Mesendoderm (in vitro differentiated cells): ENCODE data around the gene KLHDC7A.

Experiments used
- DNase-seq: peaks from one replicate; pipeline ENCODE4 v3.0.0; 2013
- H2AK5ac ChIP-seq: 2 replicates; pipeline ENCODE4 v1.6.1; 2013; ENCODE audit warnings: low read length, inconsistent platforms
- H2BK120ac ChIP-seq: 2 replicates; pipeline ENCODE4 v1.6.1; 2013; ENCODE audit warnings: low read depth, mild to moderate bottlenecking, low read length, moderate library complexity, mixed read lengths
- H2BK15ac ChIP-seq: replicated peaks from 2 replicates; pipeline ENCODE4 v1.6.1; 2013; ENCODE audit warnings: low read depth, mild to moderate bottlenecking, moderate library complexity
- H2BK5ac ChIP-seq: 2 replicates; pipeline ENCODE4 v1.6.1; 2013; ENCODE audit warnings: low read length, inconsistent platforms
- H3K18ac ChIP-seq: 2 replicates; pipeline ENCODE4 v1.6.1; 2013; ENCODE audit warnings: mild to moderate bottlenecking, low read length, mixed read lengths
- H3K23ac ChIP-seq: one replicate; pipeline ENCODE4 v1.6.1; 2013; ENCODE audit warnings: low read length
- H3K27ac ChIP-seq: 2 replicates; pipeline ENCODE4 v1.5.1; 2013; ENCODE audit warnings: low read depth, mild to moderate bottlenecking, inconsistent platforms, low read length, moderate library complexity
- H3K27me3 ChIP-seq: 2 replicates; pipeline ENCODE4 v1.6.1; 2013; ENCODE audit warnings: low read length, control low read depth, mild to moderate bottlenecking, inconsistent platforms; ENCODE audit not compliant: insufficient read depth, poor library complexity
- H3K36me3 ChIP-seq: 2 replicates; pipeline ENCODE4 v1.6.1; 2013; ENCODE audit warnings: low read length, inconsistent platforms; ENCODE audit not compliant: control insufficient read depth, insufficient read depth
- H3K4ac ChIP-seq: one replicate; pipeline ENCODE4 v1.6.1; 2013; ENCODE audit warnings: low read depth, mild to moderate bottlenecking, low read length, moderate library complexity
- H3K4me1 ChIP-seq: 2 replicates; pipeline ENCODE4 v1.6.1; 2013; ENCODE audit warnings: low read depth, low read length, inconsistent platforms; ENCODE audit not compliant: control insufficient read depth
- H3K4me2 ChIP-seq: 2 replicates; pipeline ENCODE4 v1.6.1; 2013; ENCODE audit warnings: low read length
- H3K4me3 ChIP-seq: 2 replicates; pipeline ENCODE4 v1.5.1; 2013; ENCODE audit warnings: mild to moderate bottlenecking, low read length
- H3K56ac ChIP-seq: one replicate; pipeline ENCODE4 v1.6.1; 2013; ENCODE audit warnings: low read length
- H3K79me1 ChIP-seq: 2 replicates; pipeline ENCODE4 v1.6.1; 2013; ENCODE audit warnings: low read length, inconsistent platforms
- H3K79me2 ChIP-seq: 2 replicates; pipeline ENCODE4 v1.6.1; 2013; ENCODE audit warnings: mild to moderate bottlenecking, low read length; ENCODE audit not compliant: control insufficient read depth, insufficient read depth
- H3K9ac ChIP-seq: 2 replicates; pipeline ENCODE4 v1.6.1; 2013; ENCODE audit warnings: low read length, inconsistent platforms
- H4K5ac ChIP-seq: one replicate; pipeline ENCODE4 v1.6.1; 2013; ENCODE audit warnings: low read length
- H4K8ac ChIP-seq: one replicate; pipeline ENCODE4 v1.6.1; 2013; ENCODE audit warnings: low read depth, mild to moderate bottlenecking, control low read depth, low read length, moderate library complexity
- WGBS: extraction: QIAGEN DNeasy Blood & Tissue Kit; methylation state at CpG from one replicate; pipeline ENCODE4 v1.1.7; 2013; ENCODE audit warnings: low lambda C conversion rate, missing lambda C conversion rate; ENCODE audit not compliant: insufficient coverage; ENCODE audit errors: extremely low coverage; 5-methylcytosine and 5-hydroxymethylcytosine counted together

The KLHDC7A gene

DNA sequence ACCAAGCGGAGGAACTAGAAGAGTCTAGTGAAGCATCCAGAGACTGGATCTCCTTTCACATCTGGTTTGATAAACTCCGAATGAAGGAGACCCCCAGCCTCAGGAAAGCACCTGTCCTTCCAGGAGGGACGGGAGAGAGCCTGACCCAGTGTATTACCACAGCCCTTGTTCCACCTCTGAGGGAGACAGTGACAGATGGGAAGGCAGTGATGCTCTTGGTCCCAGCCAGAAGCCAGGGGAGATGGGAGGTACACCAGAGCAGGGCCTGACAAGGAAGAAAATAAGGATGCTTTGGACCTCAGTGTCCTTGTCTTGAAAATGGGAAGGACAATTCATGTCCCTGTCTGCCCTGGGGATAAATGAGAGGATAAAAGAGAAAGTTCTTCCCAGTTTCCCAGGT, 3.5 kb downstream of the KLHDC7A start:
- H2BK5ac ChIP-seq = no peak overlapping the region
- no CpG with 5 or more reads among the region's 3 CpGs for WGBS
- DNase-seq = no peak

GRCh38 chr1:18484721-18485120, 4.0 kb downstream of the KLHDC7A start:
- Histone ChIP-seq H3K36me3 (no peaks in the 10 kb centered on the region), H3K27ac (no peak overlapping the region), H2BK5ac (no peak overlapping the region), H3K4me3 (no peak overlapping the region), H4K5ac (no peak overlapping the region), H3K23ac (no peak overlapping the region), H2BK120ac (no peak overlapping the region), H3K4me2 (no peak overlapping the region), H3K56ac (no peak overlapping the region), H3K79me1 (no peaks in the 10 kb centered on the region), H3K79me2 (no peaks in the 10 kb centered on the region), H3K27me3 (no peaks in the 10 kb centered on the region), H2BK15ac (no peak overlapping the region), H4K8ac (no peak overlapping the region), H3K9ac (no peak overlapping the region), H3K4me1 (peaks cover 13% of the 10 kb centered on the region), H2AK5ac (no peak overlapping the region), H3K4ac (no peak overlapping the region), H3K18ac (no peak overlapping the region)
- DNase-seq = no peak
- no CpG with 5 or more reads among the region's 2 CpGs for WGBS

More for the DNA sequence above, 3.5 kb downstream of the KLHDC7A start:
- Histone ChIP-seq H3K27ac (no peak overlapping the region), H3K9ac (no peak overlapping the region), H3K18ac (no peak overlapping the region), H3K79me2 (no peaks in the 10 kb centered on the region), H2BK15ac (no peak overlapping the region), H3K4ac (no peak overlapping the region), H3K56ac (no peak overlapping the region), H4K8ac (no peak overlapping the region), H3K36me3 (no peaks in the 10 kb centered on the region), H3K23ac (no peak overlapping the region), H4K5ac (no peak overlapping the region), H3K4me3 (no peak overlapping the region), H2AK5ac (no peak overlapping the region), H2BK120ac (no peak overlapping the region), H3K4me1 (peaks cover 13% of the 10 kb centered on the region), H3K4me2 (no peak overlapping the region), H3K27me3 (no peaks in the 10 kb centered on the region), H3K79me1 (no peaks in the 10 kb centered on the region)

- no peak overlapping the region for H3K18ac ChIP-seq
- no peak for DNase-seq
- H3K23ac ChIP-seq = no peak overlapping the region
- H2BK120ac ChIP-seq = no peak overlapping the region
- H4K5ac ChIP-seq = no peak overlapping the region
- no peaks in the 10 kb centered on the region for H3K36me3 ChIP-seq
- no peak overlapping the region for H3K56ac ChIP-seq
- H4K8ac ChIP-seq = no peak overlapping the region
- H3K4me3 ChIP-seq = no peak overlapping the region
- H3K27me3 ChIP-seq = no peaks in the 10 kb centered on the region
- H2AK5ac ChIP-seq = no peak overlapping the region
- H3K4ac ChIP-seq = no peak overlapping the region
- WGBS = no CpG with 5 or more reads among the region's 4 CpGs
- H3K4me2 ChIP-seq = no peak overlapping the region
- H2BK5ac ChIP-seq = no peak overlapping the region
- H2BK15ac ChIP-seq = no peak overlapping the region
- H3K79me1 ChIP-seq = no peaks in the 10 kb centered on the region
- H3K27ac ChIP-seq = no peak overlapping the region
- no peaks in the 10 kb centered on the region for H3K79me2 ChIP-seq
- no peak overlapping the region for H3K9ac ChIP-seq
- H3K4me1 ChIP-seq = peaks cover 8% of the 10 kb centered on the region
These were observed 4.5 kb downstream of the KLHDC7A start for GRCh38 chr1:18485227-18485626.

DNA sequence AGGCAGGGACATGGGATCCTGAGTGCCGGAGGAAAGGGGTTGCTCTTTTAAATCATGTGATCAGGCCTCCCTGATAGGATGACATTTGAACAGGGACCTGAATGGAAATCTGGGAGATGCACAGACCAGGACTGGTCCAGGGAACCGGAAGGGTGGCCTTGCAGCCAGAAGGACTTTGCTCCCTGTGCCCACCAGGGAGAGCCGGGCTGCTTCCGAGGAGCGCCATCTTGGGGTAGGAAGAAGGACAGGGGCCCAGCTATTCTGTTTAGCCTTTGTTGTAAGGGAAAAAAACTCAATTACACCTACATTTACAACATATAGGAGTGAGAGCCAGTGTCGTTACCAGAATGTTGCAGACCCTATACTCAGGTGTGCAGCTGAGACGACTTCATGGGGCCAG, 5.5 kb downstream of the KLHDC7A start:
- Histone ChIP-seq H3K18ac (no peak overlapping the region), H2BK15ac (no peak overlapping the region), H3K9ac (no peak overlapping the region), H3K4me3 (no peak overlapping the region), H3K27ac (no peak overlapping the region), H3K79me1 (no peaks in the 10 kb centered on the region), H2BK5ac (no peak overlapping the region), H3K4ac (no peak overlapping the region), H3K23ac (no peak overlapping the region), H4K8ac (no peak overlapping the region), H3K27me3 (no peaks in the 10 kb centered on the region), H3K4me2 (no peak overlapping the region), H4K5ac (no peak overlapping the region), H2AK5ac (no peak overlapping the region), H2BK120ac (no peak overlapping the region), H3K56ac (no peak overlapping the region), H3K36me3 (no peaks in the 10 kb centered on the region), H3K4me1 (peaks cover 3% of the 10 kb centered on the region), H3K79me2 (no peaks in the 10 kb centered on the region)
- no CpG with 5 or more reads among the region's 7 CpGs for WGBS
- peak; percentile 67 for DNase-seq

DNA sequence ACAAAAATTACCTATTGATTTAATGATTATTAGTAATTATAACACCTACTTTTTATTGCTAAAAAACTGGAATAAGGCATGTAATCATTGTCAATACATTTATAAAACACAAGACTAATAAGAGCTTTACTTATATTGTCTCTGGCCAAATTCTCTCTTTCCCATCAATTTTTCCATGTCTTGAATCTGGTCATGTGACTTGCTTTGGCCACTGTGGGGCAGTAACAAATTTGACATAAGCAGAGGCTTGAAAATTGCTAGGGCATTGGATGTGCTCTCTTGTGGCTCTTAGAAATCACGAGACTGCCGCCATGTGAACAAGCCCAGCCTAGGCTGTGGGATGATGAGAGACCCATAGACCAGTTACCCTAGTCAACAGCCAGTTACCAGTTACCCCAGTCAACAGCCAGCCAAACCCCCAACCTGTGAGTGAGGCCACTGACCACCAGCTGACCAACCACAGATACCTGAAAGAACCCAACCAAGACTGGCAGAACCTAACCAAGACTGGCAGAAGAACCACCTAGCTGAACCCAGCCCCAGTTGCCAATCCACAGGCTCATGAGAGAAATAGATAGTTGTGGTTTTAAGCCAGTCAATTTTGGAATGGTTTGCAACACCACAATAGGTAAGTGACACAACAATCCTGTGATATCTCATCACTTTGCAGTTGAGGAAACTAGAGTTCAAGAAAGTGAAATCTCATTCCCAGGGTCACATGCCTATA, 8.8 kb downstream of the KLHDC7A start:
- H3K4ac ChIP-seq = no peak overlapping the region

GRCh38 chr1:18491168-18491567, 10.4 kb downstream of the KLHDC7A start:
- Histone ChIP-seq H2BK120ac (no peak overlapping the region), H3K27ac (no peak overlapping the region), H3K4me1 (no peaks in the 10 kb centered on the region), H3K27me3 (no peaks in the 10 kb centered on the region), H3K4me3 (no peak overlapping the region), H3K79me2 (no peaks in the 10 kb centered on the region), H3K18ac (no peak overlapping the region), H4K8ac (no peak overlapping the region), H3K23ac (no peak overlapping the region), H3K4me2 (no peak overlapping the region), H3K56ac (no peak overlapping the region), H3K9ac (no peak overlapping the region), H3K79me1 (no peaks in the 10 kb centered on the region), H3K36me3 (no peaks in the 10 kb centered on the region), H2BK5ac (no peak overlapping the region), H4K5ac (no peak overlapping the region), H2BK15ac (no peak overlapping the region), H3K4ac (no peak overlapping the region), H2AK5ac (no peak overlapping the region)
- WGBS = no CpG with 5 or more reads among the region's 3 CpGs
- no peak for DNase-seq

More for the DNA sequence above, 8.8 kb downstream of the KLHDC7A start:
- no peak overlapping the region for H3K18ac ChIP-seq
- no peak overlapping the region for H3K4me2 ChIP-seq
- H3K23ac ChIP-seq = no peak overlapping the region
- no peak overlapping the region for H2AK5ac ChIP-seq
- H2BK120ac ChIP-seq = no peak overlapping the region
- no CpG with 5 or more reads among the region's 2 CpGs for WGBS
- no peak overlapping the region for H4K8ac ChIP-seq
- H3K4me1 ChIP-seq = no peaks in the 10 kb centered on the region
- H3K79me1 ChIP-seq = no peaks in the 10 kb centered on the region
- no peak overlapping the region for H2BK15ac ChIP-seq
- no peaks in the 10 kb centered on the region for H3K36me3 ChIP-seq
- H3K27me3 ChIP-seq = no peaks in the 10 kb centered on the region
- no peak overlapping the region for H3K27ac ChIP-seq
- H3K4me3 ChIP-seq = no peak overlapping the region
- no peak overlapping the region for H3K56ac ChIP-seq
- H4K5ac ChIP-seq = no peak overlapping the region
- H2BK5ac ChIP-seq = no peak overlapping the region
- DNase-seq = no peak
- no peak overlapping the region for H3K9ac ChIP-seq
- H3K79me2 ChIP-seq = no peaks in the 10 kb centered on the region
